Neural progenitor cell (in vitro differentiated cells): ENCODE measurements around the gene ALDH3B2. TPM values are rescaled to one million over a fixed set of nuclear protein-coding genes. Genes with fewer than 3 reads are reported as not detected.
A peak's percentile ranks its signal among the peaks of the same experiment; 100 is the strongest.

ENCODE experiments used
- DNase-seq: peaks from one replicate; pipeline ENCODE4 v3.0.0-alpha.2; 2016; ENCODE audit warnings: low spot score
- H2AFZ ChIP-seq: fragments of 200-600 bp; sonication (generic); replicated peaks from 2 replicates; pipeline ENCODE4 v1.6.1; 2016; ENCODE audit warnings: antibody characterized with exemption
- H3F3A ChIP-seq: fragments of 200-600 bp; sonication (generic); 2 replicates; pipeline ENCODE4 v1.6.1; 2016; ENCODE audit warnings: antibody characterized with exemption, low read depth
- H3K27ac ChIP-seq: fragments of 200-600 bp; sonication (generic); 2 replicates; pipeline ENCODE4 v1.5.1; 2016; ENCODE audit warnings: mild to moderate bottlenecking
- H3K27me3 ChIP-seq: fragments of 200-600 bp; sonication (generic); 2 replicates; pipeline ENCODE4 v1.6.1; 2016; ENCODE audit warnings: mild to moderate bottlenecking, moderate library complexity
- H3K36me3 ChIP-seq: fragments of 200-600 bp; sonication (generic); 2 replicates; pipeline ENCODE4 v1.5.1; 2016
- H3K4me1 ChIP-seq: fragments of 200-600 bp; sonication (generic); 2 replicates; pipeline ENCODE4 v1.6.1; 2016; ENCODE audit warnings: mixed run types
- H3K4me2 ChIP-seq: fragments of 200-600 bp; sonication (generic); 2 replicates; pipeline ENCODE4 v1.6.1; 2016
- H3K4me3 ChIP-seq: fragments of 200-600 bp; sonication (generic); 2 replicates; pipeline ENCODE4 v1.5.1; 2016
- H3K79me2 ChIP-seq: fragments of 200-600 bp; sonication (generic); 2 replicates; pipeline ENCODE4 v1.6.1; 2016; ENCODE audit warnings: low read depth
- H3K9ac ChIP-seq: fragments of 200-600 bp; sonication (generic); 2 replicates; pipeline ENCODE4 v1.6.1; 2016
- H3K9me3 ChIP-seq: fragments of 200-600 bp; sonication (generic); 2 replicates; pipeline ENCODE4 v1.5.1; 2016; ENCODE audit warnings: low read depth
- H4K20me1 ChIP-seq: fragments of 200-600 bp; sonication (generic); 2 replicates; pipeline ENCODE4 v1.6.1; 2016; ENCODE audit warnings: low read depth
- H3K27ac Mint-ChIP-seq: 3 replicates; pipeline ENCODE4 v1.8.0; 2021; ENCODE audit warnings: mixed read lengths
- H3K27me3 Mint-ChIP-seq: 2 replicates; pipeline ENCODE4 v1.8.0; 2022; ENCODE audit warnings: low read depth, mild to moderate bottlenecking, inconsistent platforms, moderate library complexity, mixed read lengths; ENCODE audit not compliant: insufficient read depth
- H3K36me3 Mint-ChIP-seq: 3 replicates; pipeline ENCODE4 v1.8.0; 2021; ENCODE audit warnings: mixed read lengths
- H3K4me1 Mint-ChIP-seq: 3 replicates; pipeline ENCODE4 v1.8.0; 2021; ENCODE audit warnings: mixed read lengths
- H3K4me3 Mint-ChIP-seq: 3 replicates; pipeline ENCODE4 v1.8.0; 2021; ENCODE audit warnings: mild to moderate bottlenecking, moderate library complexity, mixed read lengths
- H3K9me3 Mint-ChIP-seq: 3 replicates; pipeline ENCODE4 v1.8.0; 2020; ENCODE audit warnings: mixed read lengths
- CTCF ChIP-seq: fragments of 200-600 bp; sonication (generic); IDR thresholded peaks from 2 replicates; pipeline ENCODE4 v1.5.1; 2017; ENCODE audit warnings: antibody characterized with exemption, mild to moderate bottlenecking
- EZH2 ChIP-seq: fragments of 200-600 bp; sonication (generic); IDR thresholded peaks from 2 replicates; pipeline ENCODE4 v1.6.1; 2017; ENCODE audit warnings: antibody characterized with exemption, mild to moderate bottlenecking, moderate library complexity
- EZH2phosphoT487 ChIP-seq: fragments of 200-600 bp; sonication (generic); IDR thresholded peaks from 2 replicates; pipeline ENCODE4 v1.6.1; 2017; ENCODE audit warnings: antibody characterized with exemption
- total RNA-seq: library from RNA; depleted of rRNA; stranded (reverse); fragments of >200 nt; gene quantifications from 2 replicates; pipeline ENCODE4 v1.2.3, GENCODE V29; 2015; ENCODE audit warnings: low replicate concordance

The ALDH3B2 gene
- total RNA-seq, 1 donor from 2014 or later, result not detected

DNA sequence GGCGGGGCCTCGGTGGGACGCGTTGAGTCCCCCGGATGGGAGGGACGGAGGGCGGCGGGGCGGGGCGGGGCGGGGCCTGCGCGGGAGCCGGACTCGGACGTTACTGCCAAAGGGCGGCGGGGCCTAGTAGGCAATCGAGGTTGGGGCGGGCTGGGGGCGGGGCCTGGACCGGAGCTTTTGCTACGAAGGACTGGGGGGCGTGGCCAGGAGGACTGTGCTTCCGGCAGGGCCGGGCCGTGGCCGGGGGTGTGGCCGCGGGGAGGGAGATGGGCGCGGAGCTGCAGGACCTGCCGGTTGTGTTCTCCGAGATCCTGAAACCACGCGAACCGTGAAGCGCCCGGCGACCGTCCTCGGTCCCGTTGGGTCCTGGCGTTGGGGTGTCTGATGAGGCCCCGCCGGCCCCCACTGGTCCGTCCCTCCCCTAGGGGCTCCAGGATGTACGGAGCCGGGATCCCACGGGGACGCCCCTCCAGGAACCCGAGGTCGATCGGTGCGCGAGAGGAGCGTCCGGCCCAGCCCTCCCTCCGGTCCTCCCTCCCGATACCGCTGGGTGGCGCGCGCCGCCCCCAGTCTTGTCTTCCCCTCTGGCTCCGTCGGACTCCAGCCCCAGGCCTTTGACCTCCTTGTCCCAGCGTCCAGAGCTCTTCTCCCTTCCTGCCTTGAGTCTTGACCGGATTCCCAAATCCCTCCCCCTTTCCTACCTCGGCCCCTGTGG lies 44.0 kb downstream of the ALDH3B2 start:
- no peak overlapping the region for H2AFZ ChIP-seq
- peak overlapping the region; percentile 73 for H3K4me2 ChIP-seq
- no peaks in the 10 kb centered on the region for H3K9me3 ChIP-seq
- peak; percentile 100 for DNase-seq
- Mint-ChIP-seq H3K36me3 (peaks cover 12% of the 10 kb centered on the region), H3K9me3 (peaks cover 2% of the 10 kb centered on the region), H3K27me3 (peaks cover 5% of the 10 kb centered on the region), H3K4me3 (peak overlapping the region; percentile 85), H3K4me1 (peaks cover 14% of the 10 kb centered on the region), H3K27ac (peak overlapping the region; percentile 53)
- no peaks in the 10 kb centered on the region for H4K20me1 ChIP-seq
- H3K27me3 ChIP-seq, result no peaks in the 10 kb centered on the region
- H3K27ac ChIP-seq, result peak overlapping the region; percentile 84
- no peaks in the 10 kb centered on the region for H3K79me2 ChIP-seq
- peaks cover 52% of the 10 kb centered on the region for H3F3A ChIP-seq
- peak overlapping the region; percentile 69 for H3K4me3 ChIP-seq
- no peaks in the 10 kb centered on the region for H3K36me3 ChIP-seq
- no peak for TF ChIP-seq EZH2
- peak; percentile 86 for TF ChIP-seq CTCF
- peaks cover 8% of the 10 kb centered on the region for H3K4me1 ChIP-seq
- H3K9ac ChIP-seq, result peak overlapping the region; percentile 36

GRCh38 chr11:67629386-67630227 lies 44.8 kb downstream of the ALDH3B2 start, which contains the start of gene NUDT8:
Gene NUDT8, minus strand, starts transcription at chr11:67629937. Its CDS starts 26 bp downstream, at chr11:67629911.
- peak within 1 kb of the TSS; percentile 85 for H3K4me3 Mint-ChIP-seq
- Histone ChIP-seq H3K4me3 (peak within 1 kb of the TSS; percentile 69), H4K20me1 (no peaks in the 10 kb centered on the region), H3K4me2 (peak within 1 kb of the TSS; percentile 78), H2AFZ (no peak within 1 kb of the TSS), H3K4me1 (peaks cover 8% of the 10 kb centered on the region), H3K36me3 (no peaks in the 10 kb centered on the region), H3K27me3 (no peaks in the 10 kb centered on the region), H3K79me2 (no peaks in the 10 kb centered on the region), H3K27ac (peak within 1 kb of the TSS; percentile 84), H3K9me3 (no peaks in the 10 kb centered on the region), H3K9ac (peak within 1 kb of the TSS; percentile 36), H3F3A (peaks cover 59% of the 10 kb centered on the region)
- H3K4me1 Mint-ChIP-seq, result peaks cover 14% of the 10 kb centered on the region
- peak within 1 kb of the TSS; percentile 53 for H3K27ac Mint-ChIP-seq
- TF ChIP-seq EZH2 (no peak), EZH2phosphoT487 (no peak), CTCF (peak; percentile 87)
- H3K36me3 Mint-ChIP-seq, result peaks cover 15% of the 10 kb centered on the region
- peaks cover 2% of the 10 kb centered on the region for H3K9me3 Mint-ChIP-seq
- DNase-seq, result peak; percentile 94
- peaks cover 9% of the 10 kb centered on the region for H3K27me3 Mint-ChIP-seq

- Mint-ChIP-seq H3K27ac (peak overlapping the region; percentile 69), H3K36me3 (peaks cover 16% of the 10 kb centered on the region), H3K9me3 (peaks cover 2% of the 10 kb centered on the region), H3K4me1 (peaks cover 14% of the 10 kb centered on the region), H3K4me3 (peak overlapping the region; percentile 80), H3K27me3 (peaks cover 9% of the 10 kb centered on the region)
- no peaks in the 10 kb centered on the region for H3K9me3 ChIP-seq
- no peak for DNase-seq
- H3K27ac ChIP-seq, result no peak overlapping the region
- H3F3A ChIP-seq, result peaks cover 63% of the 10 kb centered on the region
- peak overlapping the region; percentile 78 for H3K4me2 ChIP-seq
- peaks cover 2% of the 10 kb centered on the region for H4K20me1 ChIP-seq
- TF ChIP-seq CTCF (no peak), EZH2phosphoT487 (no peak), EZH2 (no peak)
- no peak overlapping the region for H2AFZ ChIP-seq
- H3K9ac ChIP-seq, result no peak overlapping the region
- peak overlapping the region; percentile 60 for H3K4me3 ChIP-seq
- no peaks in the 10 kb centered on the region for H3K27me3 ChIP-seq
- H3K79me2 ChIP-seq, result no peaks in the 10 kb centered on the region
- H3K4me1 ChIP-seq, result peaks cover 8% of the 10 kb centered on the region
- H3K36me3 ChIP-seq, result no peaks in the 10 kb centered on the region
These were observed 45.6 kb downstream of the ALDH3B2 start for GRCh38 chr11:67628710-67629385.
